Kasumi-1 (cell line): ENCODE results near the gene C3orf70.

Source experiments
- DNase-seq, 2 experiments: peaks; one replicate each; lab custom pipeline; 2025; lab: John Stamatoyannopoulos, UW

The C3orf70 gene

DNA sequence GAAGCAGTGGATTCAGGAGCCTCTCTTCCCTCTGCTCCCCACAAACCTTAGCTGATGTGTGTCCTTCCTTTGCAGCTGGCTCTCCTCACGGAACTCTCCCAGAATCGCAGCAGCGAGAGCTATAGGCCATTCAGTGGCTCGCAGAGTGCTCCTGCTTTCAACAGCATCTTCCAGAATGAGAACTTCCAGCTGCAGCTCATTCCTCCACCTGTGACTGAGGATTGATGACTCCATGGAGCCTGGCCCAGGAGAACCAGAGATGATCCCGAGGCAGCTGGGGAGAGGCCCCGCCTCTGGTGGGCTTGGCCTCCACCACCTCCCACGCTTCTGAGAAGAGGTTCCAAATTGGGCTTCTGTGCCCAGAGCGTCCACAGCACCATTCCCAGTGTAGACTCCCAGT lies 101.1 kb downstream of the C3orf70 start:
- DNase-seq: no peak

GRCh38 chr3:185049710-185050109 lies 103.2 kb downstream of the C3orf70 start:
- DNase-seq: no peak

GRCh38 chr3:185046603-185047002 lies 106.3 kb downstream of the C3orf70 start:
- no peak for DNase-seq

DNA sequence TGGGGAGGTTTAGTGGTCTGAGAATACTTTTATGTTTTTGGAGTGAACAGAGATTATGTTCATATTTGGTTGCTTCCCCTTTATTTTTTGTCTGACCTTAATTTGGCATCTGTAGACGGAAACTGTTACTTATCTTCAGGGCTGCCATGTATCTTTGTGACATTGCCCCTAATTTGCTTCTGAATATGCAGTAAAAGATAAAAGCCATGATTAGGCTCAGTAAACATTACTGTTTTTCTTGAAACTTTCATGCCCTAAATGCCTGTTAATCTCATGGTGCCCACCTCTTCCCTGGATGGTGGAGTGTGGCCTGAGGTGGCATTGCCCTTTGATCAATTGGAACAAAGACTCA lies 106.7 kb downstream of the C3orf70 start:
- DNase-seq: no peak

GRCh38 chr3:185042312-185043050 lies 110.4 kb downstream of the C3orf70 start:
- no peak for DNase-seq

GRCh38 chr3:185041540-185041939 lies 111.3 kb downstream of the C3orf70 start:
- no peak for DNase-seq

GRCh38 chr3:185040425-185040824 lies 112.4 kb downstream of the C3orf70 start:
- DNase-seq: no peak

GRCh38 chr3:185037801-185038200 lies 115.1 kb downstream of the C3orf70 start:
- no peak for DNase-seq

- no peak for DNase-seq
Measured at GRCh38 chr3:185030951-185031350, 121.9 kb downstream of the C3orf70 start.

- no peak for DNase-seq
Measured at GRCh38 chr3:185030399-185030798, 122.5 kb downstream of the C3orf70 start.

- DNase-seq: peak; percentile 27 to 41
Measured at GRCh38 chr3:185029086-185029485, 123.8 kb downstream of the C3orf70 start.

DNA sequence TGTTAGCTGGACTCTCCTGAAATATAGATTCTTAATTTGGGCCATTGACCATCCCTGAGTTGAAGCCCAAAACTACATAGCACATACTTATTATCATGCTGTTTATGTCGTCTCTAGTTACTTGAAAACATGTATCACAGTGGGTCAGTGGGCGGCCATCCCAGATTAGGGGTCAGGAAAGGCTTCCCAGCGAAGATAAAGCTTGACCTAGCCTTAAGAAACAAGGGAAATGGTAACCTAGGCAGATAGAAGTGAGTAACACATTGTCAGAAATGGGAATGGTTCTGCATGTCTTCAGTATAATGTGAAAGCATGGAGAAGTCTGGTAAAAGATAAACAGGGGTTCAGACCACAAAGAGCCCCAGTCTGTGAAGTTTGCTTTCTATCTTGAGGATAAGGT lies 124.7 kb downstream of the C3orf70 start:
- DNase-seq: no peak
